Ovary (tissue), 3 donors: ENCODE measurements around the gene KCNMA1.

ENCODE experiments used
- CTCF ChIP-seq, 3 donors: fragments of 450-650 bp in 2 of 3; fragments of 200-600 bp in 1 of 3; IDR thresholded peaks; one replicate each; pipeline versions ENCODE4 v1.5.1 to v1.8.0; 2016 to 2022; ENCODE audit warnings: antibody characterized with exemption in 3 of 3, mild to moderate bottlenecking in 1 of 3
- EP300 ChIP-seq: sonication (generic); formaldehyde crosslinking; IDR thresholded peaks from one replicate; pipeline ENCODE4 v1.6.1; 2017; ENCODE audit warnings: antibody characterized with exemption
- donor health status: DM: no; HTN: no; CAD: no.

GRCh38 chr10:77560052-77560451, 77.6 kb downstream of the KCNMA1 start:
- TF ChIP-seq EP300 (no peak), CTCF (IDR thresholded peaks at IDR 0.05) (no peak)
